Cerebellar nuclear complex (tissue), 1 donor: ENCODE measurements around the gene R3HCC1L.

Experiments
- DNase-seq, 2 experiments: peaks; one replicate each; lab custom pipeline; 2025; lab: John Stamatoyannopoulos, UW

R3HCC1L gene

GRCh38 chr10:98276311-98276710 lies 141.9 kb downstream of the R3HCC1L start:
- DNase-seq: no peak

- DNase-seq: peak in 1 of 2 experiments; percentile 50
Observed at GRCh38 chr10:98285416-98285815, 151.0 kb downstream of the R3HCC1L start.

GRCh38 chr10:98286419-98286818 lies 152.0 kb downstream of the R3HCC1L start:
- DNase-seq: no peak

DNA sequence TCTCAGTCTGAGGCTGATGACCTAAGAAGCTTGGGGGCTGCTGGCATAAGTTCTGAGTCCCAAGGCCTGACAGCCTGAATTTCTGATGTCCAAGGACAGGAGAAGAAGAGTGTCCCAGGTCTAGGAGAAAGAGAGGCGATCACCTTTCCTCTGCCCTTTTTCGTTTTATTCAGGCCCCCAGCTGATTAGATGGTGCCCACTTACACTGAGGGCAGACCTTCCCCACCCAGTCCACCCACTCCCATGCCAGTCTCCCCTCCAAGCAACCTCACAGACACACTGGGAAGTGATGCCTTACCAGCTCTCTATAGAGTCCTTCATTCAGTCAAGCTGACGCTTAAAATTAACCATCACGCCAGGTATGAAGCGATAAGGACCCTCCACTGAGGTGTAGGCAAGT lies 152.9 kb downstream of the R3HCC1L start:
- no peak for DNase-seq

GRCh38 chr10:98289802-98290209 lies 155.3 kb downstream of the R3HCC1L start:
- no peak for DNase-seq

DNA sequence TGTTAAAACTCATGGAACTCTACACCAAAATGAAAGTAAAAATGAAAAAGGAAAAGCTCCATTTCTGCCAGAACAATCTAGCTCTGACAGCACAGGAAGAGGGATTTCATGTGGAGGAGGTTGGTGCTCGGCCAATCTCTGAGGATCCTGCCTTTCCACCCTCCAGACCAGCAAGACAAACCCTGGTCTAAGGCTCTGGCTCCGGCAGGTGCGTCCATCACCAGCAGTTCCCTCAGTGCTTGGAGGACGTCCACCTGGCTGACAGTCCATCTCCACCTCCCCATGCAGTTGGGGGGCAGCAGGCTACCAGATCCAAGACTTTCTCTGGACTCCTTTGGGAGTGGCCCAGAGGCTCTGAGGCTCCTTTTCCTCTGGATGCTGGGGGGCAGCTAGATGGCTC lies 158.5 kb downstream of the R3HCC1L start:
- no peak for DNase-seq

- no peak for DNase-seq
Observed at GRCh38 chr10:98293550-98294269, 159.3 kb downstream of the R3HCC1L start.

DNA sequence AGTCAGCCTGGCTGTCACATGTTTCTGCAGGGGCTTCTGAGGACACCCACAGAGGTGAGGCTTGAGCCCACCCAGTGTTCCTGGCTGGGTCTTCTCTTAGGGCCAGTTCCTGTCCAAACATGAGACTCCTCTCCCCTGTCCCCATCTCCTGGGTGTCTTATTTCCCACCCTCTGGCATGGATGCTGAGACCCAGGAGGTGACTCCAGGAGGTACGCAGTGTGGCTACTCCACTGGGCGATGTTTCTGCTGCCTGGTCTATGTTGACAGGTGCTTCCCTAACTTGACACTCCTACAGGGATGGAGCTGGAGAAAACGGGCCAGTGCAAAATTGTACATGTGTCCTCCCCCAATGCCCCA lies 159.8 kb downstream of the R3HCC1L start:
- no peak for DNase-seq
